Prostate gland (tissue), 2 donors: ENCODE results near the gene UTP20. TPM values are rescaled to one million over a fixed set of nuclear protein-coding genes. Genes with fewer than 3 reads are reported as not detected.

Experiments
- DNase-seq: peaks from one replicate; pipeline ENCODE4 v3.0.0-alpha.2; 2019; ENCODE audit warnings: low spot score
- H3K27ac ChIP-seq, 2 donors: fragments of 200-600 bp; sonication (generic); 2 replicates each; pipeline ENCODE4 v1.5.1; 2017 to 2019
- H3K27me3 ChIP-seq: fragments of 200-600 bp; sonication (generic); replicated peaks from 2 replicates; pipeline ENCODE4 v1.5.1; 2019; ENCODE audit not compliant: insufficient read depth
- H3K36me3 ChIP-seq, 2 donors: fragments of 200-600 bp; sonication (generic); 1 replicate in 1 of 2; 2 replicates in 1 of 2; pipeline versions ENCODE4 v1.5.1 to v1.8.1; 2017 to 2019
- H3K4me1 ChIP-seq: fragments of 200-600 bp; sonication (generic); replicated peaks from 2 replicates; pipeline ENCODE4 v1.5.1; 2019
- H3K4me3 ChIP-seq, 2 donors: fragments of 200-600 bp; sonication (generic); 2 replicates each; pipeline ENCODE4 v1.5.1; 2017 to 2019
- H3K9me3 ChIP-seq: fragments of 200-600 bp; sonication (generic); 2 replicates; pipeline ENCODE4 v1.5.1; 2017
- POLR2A ChIP-seq: fragments of 450-650 bp; IDR thresholded peaks from one replicate; pipeline ENCODE4 v1.6.1; 2016; ENCODE audit warnings: antibody characterized with exemption, mild to moderate bottlenecking
- POLR2AphosphoS5 ChIP-seq: sonication (generic); formaldehyde crosslinking; IDR thresholded peaks from one replicate; pipeline ENCODE4 v1.6.1; 2017; ENCODE audit warnings: antibody characterized with exemption
- WGBS: methylation state at CpG from one replicate; pipeline ENCODE4 v1.1.5; 2018; 5-methylcytosine and 5-hydroxymethylcytosine counted together
- intact Hi-C: fragments of 100-400 bp; cut with DNase I; formaldehyde crosslinking; loops from one replicate; pipeline ENCODE4 v1.14.2; 2022
- total RNA-seq, 2 donors: library from RNA; depleted of rRNA; stranded (reverse); fragments of >200 nt; gene quantifications; one replicate each; pipeline ENCODE4 v1.1.0, GENCODE V29; 2016
- TF ChIP-seq, protein P1 (sequence below), 4 experiments: fragments of 200-600 bp in 2 of 4; fragments of 450-650 bp in 2 of 4; sonication (generic) in 2 of 4; IDR thresholded peaks; 1 replicate in 3 of 4; 2 replicates in 1 of 4; pipeline ENCODE4 v1.5.1; 2016 to 2019; ENCODE audit warnings: antibody characterized with exemption in 4 of 4, mild to moderate bottlenecking in 2 of 4, moderate library complexity in 2 of 4

UTP20 gene
- total RNA-seq, 2 donors from 2014 or later = 13.6 to 26.6 TPM

DNA sequence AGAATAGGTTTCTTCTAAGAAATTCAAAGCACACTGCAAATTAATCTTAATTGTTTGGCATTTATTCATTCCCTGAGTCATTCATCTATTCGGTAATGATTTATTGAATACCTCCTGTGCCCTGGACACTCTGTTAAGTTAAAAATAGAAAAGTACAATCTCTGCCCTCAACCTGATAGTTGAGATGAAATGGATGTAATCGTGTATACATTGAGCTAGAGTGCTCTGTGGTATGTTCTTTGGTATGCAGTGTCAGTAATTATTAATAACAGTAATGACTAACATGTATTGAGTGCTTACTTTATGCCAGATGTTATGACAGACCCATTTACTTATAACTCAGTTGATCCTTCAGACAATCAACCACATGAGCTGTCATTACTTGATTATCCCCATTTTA, 47.6 kb downstream of the UTP20 start:
- no peak for DNase-seq
- TF ChIP-seq POLR2A (no peak), POLR2AphosphoS5 (no peak)
- TF ChIP-seq, protein P1, sequence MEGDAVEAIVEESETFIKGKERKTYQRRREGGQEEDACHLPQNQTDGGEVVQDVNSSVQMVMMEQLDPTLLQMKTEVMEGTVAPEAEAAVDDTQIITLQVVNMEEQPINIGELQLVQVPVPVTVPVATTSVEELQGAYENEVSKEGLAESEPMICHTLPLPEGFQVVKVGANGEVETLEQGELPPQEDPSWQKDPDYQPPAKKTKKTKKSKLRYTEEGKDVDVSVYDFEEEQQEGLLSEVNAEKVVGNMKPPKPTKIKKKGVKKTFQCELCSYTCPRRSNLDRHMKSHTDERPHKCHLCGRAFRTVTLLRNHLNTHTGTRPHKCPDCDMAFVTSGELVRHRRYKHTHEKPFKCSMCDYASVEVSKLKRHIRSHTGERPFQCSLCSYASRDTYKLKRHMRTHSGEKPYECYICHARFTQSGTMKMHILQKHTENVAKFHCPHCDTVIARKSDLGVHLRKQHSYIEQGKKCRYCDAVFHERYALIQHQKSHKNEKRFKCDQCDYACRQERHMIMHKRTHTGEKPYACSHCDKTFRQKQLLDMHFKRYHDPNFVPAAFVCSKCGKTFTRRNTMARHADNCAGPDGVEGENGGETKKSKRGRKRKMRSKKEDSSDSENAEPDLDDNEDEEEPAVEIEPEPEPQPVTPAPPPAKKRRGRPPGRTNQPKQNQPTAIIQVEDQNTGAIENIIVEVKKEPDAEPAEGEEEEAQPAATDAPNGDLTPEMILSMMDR (IDR thresholded peaks at IDR 0.05) = no peak
- no peaks in the 10 kb centered on the region for H3K4me1 ChIP-seq
- H3K9me3 ChIP-seq = no peaks in the 10 kb centered on the region
- H3K36me3 ChIP-seq = no peaks in the 10 kb centered on the region
- 95% methylated on average over 2 of the region's 2 CpGs for WGBS
- no peak overlapping the region for H3K27ac ChIP-seq
- H3K4me3 ChIP-seq = no peak overlapping the region
- intact Hi-C loops = no loop called here
- no peaks in the 10 kb centered on the region for H3K27me3 ChIP-seq

DNA sequence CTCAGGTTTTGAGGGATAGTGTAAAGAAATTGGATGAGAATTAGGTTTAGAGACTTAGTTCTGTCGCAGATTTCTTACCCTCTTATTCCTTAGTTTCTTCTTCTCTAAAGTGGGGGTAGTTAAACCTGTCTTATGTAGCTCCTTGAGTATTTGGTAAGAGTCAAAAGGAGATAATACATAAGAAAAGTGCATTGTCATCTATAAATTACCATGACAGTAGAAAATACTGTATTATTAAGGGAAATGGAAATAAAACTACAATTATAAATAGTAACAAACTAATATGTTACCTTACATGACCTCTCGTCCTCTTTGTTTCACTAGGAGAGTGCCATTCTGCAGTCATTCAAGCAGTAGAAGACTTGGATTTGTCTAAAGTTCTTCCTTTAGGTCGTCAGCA, 49.0 kb downstream of the UTP20 start:
- TF ChIP-seq POLR2AphosphoS5 (no peak), POLR2A (no peak)
- TF ChIP-seq, protein P1 (IDR thresholded peaks at IDR 0.05) = no peak
- Histone ChIP-seq H3K27ac (no peak overlapping the region), H3K36me3 (no peaks in the 10 kb centered on the region), H3K4me1 (no peaks in the 10 kb centered on the region), H3K27me3 (no peaks in the 10 kb centered on the region), H3K9me3 (no peaks in the 10 kb centered on the region), H3K4me3 (no peak overlapping the region)
- WGBS = 98% methylated on average over 3 of the region's 3 CpGs
- intact Hi-C loops = no loop called here
- DNase-seq = no peak

DNA sequence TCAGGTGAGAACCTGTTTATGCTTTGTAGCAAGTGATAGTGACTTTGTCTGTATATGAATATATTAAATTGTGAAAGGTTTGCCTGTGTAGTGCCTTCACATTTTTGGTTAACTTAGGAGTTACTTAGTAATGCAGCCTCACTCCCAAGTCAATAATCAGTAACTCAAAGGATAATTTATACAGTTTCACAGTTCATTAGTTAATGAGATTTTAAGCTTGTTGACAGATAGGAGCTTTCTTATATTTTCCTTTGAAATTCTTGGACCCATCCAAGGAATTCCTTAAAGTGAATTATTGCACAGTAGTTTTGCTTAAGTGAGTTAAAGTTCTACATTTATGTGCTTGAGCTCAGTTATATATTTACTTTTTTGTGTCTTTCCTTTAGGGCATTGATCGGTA, 50.7 kb downstream of the UTP20 start:
- WGBS = 98% methylated on average over 1 of the region's 1 CpG
- no peak for DNase-seq
- H3K4me1 ChIP-seq = no peaks in the 10 kb centered on the region
- no peaks in the 10 kb centered on the region for H3K36me3 ChIP-seq
- no peaks in the 10 kb centered on the region for H3K27me3 ChIP-seq
- TF ChIP-seq, protein P1 (IDR thresholded peaks at IDR 0.05) = no peak
- no peak for TF ChIP-seq POLR2A
- no peak for TF ChIP-seq POLR2AphosphoS5
- no peak overlapping the region for H3K4me3 ChIP-seq
- intact Hi-C loops = no loop called here
- no peaks in the 10 kb centered on the region for H3K9me3 ChIP-seq
- no peak overlapping the region for H3K27ac ChIP-seq

DNA sequence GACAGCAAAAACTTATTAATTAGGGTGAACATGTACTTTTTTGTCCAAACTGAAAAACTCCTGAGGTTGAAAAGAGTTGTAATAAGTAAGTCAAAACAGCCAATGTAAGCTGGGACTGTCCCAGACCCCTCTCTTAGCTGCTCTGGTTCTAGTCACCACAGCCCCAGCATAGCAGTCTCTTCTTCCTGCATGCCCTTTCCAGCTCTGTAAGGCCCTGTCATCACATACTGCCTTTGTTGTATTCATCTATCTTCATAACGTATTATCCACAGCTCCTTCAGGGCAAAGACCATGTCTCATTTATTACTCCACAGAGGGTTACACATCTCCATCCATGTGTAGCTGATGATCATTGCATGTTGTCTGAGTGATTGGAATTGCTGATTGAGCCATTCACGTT, 56.5 kb downstream of the UTP20 start:
- Histone ChIP-seq H3K4me1 (no peaks in the 10 kb centered on the region), H3K27me3 (no peaks in the 10 kb centered on the region), H3K4me3 (no peak overlapping the region), H3K9me3 (no peaks in the 10 kb centered on the region), H3K27ac (no peak overlapping the region), H3K36me3 (no peaks in the 10 kb centered on the region)
- TF ChIP-seq POLR2AphosphoS5 (no peak), POLR2A (no peak)
- TF ChIP-seq, protein P1 (IDR thresholded peaks at IDR 0.05) = no peak
- no peak for DNase-seq
- 75% methylated on average over 2 of the region's 2 CpGs for WGBS
- intact Hi-C loops = no loop called here

DNA sequence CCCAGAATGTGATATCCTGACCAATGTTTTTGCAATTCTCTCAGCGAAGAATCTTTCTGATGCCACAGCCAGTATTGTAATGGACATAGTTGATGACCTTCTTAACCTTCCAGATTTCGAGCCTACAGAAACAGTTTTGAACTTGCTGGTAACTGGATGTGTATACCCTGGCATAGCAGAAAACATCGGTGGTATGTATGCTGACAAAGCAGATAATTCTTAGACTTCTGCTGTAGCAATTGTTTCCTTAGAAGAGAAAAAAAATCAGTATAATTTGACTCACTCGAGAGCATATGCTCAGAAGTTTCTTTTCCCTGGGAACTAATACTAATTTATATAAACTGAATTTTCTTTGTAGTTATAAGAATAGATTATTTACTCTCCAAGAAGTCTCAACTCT, 58.2 kb downstream of the UTP20 start:
- Histone ChIP-seq H3K4me1 (no peaks in the 10 kb centered on the region), H3K27me3 (no peaks in the 10 kb centered on the region), H3K36me3 (no peaks in the 10 kb centered on the region), H3K4me3 (no peak overlapping the region), H3K9me3 (no peaks in the 10 kb centered on the region), H3K27ac (no peak overlapping the region)
- intact Hi-C loops = no loop called here
- DNase-seq = no peak
- 94% methylated on average over 4 of the region's 4 CpGs for WGBS
- TF ChIP-seq POLR2A = no peak
- TF ChIP-seq, protein P1 (IDR thresholded peaks at IDR 0.05) = no peak
- no peak for TF ChIP-seq POLR2AphosphoS5
